Measurements from ENCODE around the gene GLRA1.

GLRA1 gene

GRCh38 chr5:151815051-151815450 is 109.6 kb downstream of the GLRA1 start:
- no peak for FAIRE-seq

GRCh38 chr5:151812757-151813309 is 111.8 kb downstream of the GLRA1 start:
- no peak for TF ChIP-seq TAF1 (IDR thresholded peaks at IDR 0.05; ENCODE audit: low read depth, low read length)
- TF ChIP-seq PAX5 (IDR thresholded peaks at IDR 0.05; ENCODE audit: insufficient read depth, low read length, severe bottlenecking), result no peak
- no peak for TF ChIP-seq POLR2AphosphoS5 (IDR thresholded peaks at IDR 0.05; ENCODE audit: low read depth, low read length)
- no peak for TF ChIP-seq POLR2A (IDR thresholded peaks at IDR 0.05; ENCODE audit: low read depth, low read length)
- no peak for TF ChIP-seq SPI1 (IDR thresholded peaks at IDR 0.05; ENCODE audit: low read depth, low read length)
- TF ChIP-seq POU2F2 (IDR thresholded peaks at IDR 0.05; ENCODE audit: low read depth, low read length), result no peak
- DNase-seq (ENCODE audit: insufficient read length, low spot score) (no peak), FAIRE-seq (no peak)

More at GRCh38 chr5:151815051-151815450, 109.6 kb downstream of the GLRA1 start:
- no peak for TF ChIP-seq POLR2AphosphoS5 (IDR thresholded peaks at IDR 0.05; ENCODE audit: low read depth, low read length)
- TF ChIP-seq POU2F2 (IDR thresholded peaks at IDR 0.05; ENCODE audit: low read depth, low read length), result no peak
- no peak for TF ChIP-seq POLR2A (IDR thresholded peaks at IDR 0.05; ENCODE audit: low read depth, low read length)
- no peak for TF ChIP-seq SPI1 (IDR thresholded peaks at IDR 0.05; ENCODE audit: low read depth, low read length)
- no peak for TF ChIP-seq PAX5 (IDR thresholded peaks at IDR 0.05; ENCODE audit: insufficient read depth, low read length, severe bottlenecking)
- TF ChIP-seq TAF1 (IDR thresholded peaks at IDR 0.05; ENCODE audit: low read depth, low read length), result no peak
- no peak for DNase-seq (ENCODE audit: insufficient read length, low spot score)

GRCh38 chr5:151811593-151812321 is 112.9 kb downstream of the GLRA1 start:
- no peak for TF ChIP-seq POU2F2 (IDR thresholded peaks at IDR 0.05; ENCODE audit: low read depth, low read length)
- TF ChIP-seq PAX5 (IDR thresholded peaks at IDR 0.05; ENCODE audit: insufficient read depth, low read length, severe bottlenecking), result no peak
- TF ChIP-seq TAF1 (IDR thresholded peaks at IDR 0.05; ENCODE audit: low read depth, low read length), result no peak
- peak; percentile 13; the same call in 1 of the 2 replicates for TF ChIP-seq POLR2A (IDR thresholded peaks at IDR 0.05; ENCODE audit: low read depth, low read length)
- no peak for TF ChIP-seq SPI1 (IDR thresholded peaks at IDR 0.05; ENCODE audit: low read depth, low read length)
- peak; percentile 18; the same call in 1 of the 2 replicates for TF ChIP-seq POLR2AphosphoS5 (IDR thresholded peaks at IDR 0.05; ENCODE audit: low read depth, low read length)
- FAIRE-seq (peak; percentile 28), DNase-seq (ENCODE audit: insufficient read length, low spot score) (no peak)

- TF ChIP-seq POLR2A (IDR thresholded peaks at IDR 0.05; ENCODE audit: low read depth, low read length) (no peak), POLR2AphosphoS5 (IDR thresholded peaks at IDR 0.05; ENCODE audit: low read depth, low read length) (no peak), SPI1 (IDR thresholded peaks at IDR 0.05; ENCODE audit: low read depth, low read length) (no peak), POU2F2 (IDR thresholded peaks at IDR 0.05; ENCODE audit: low read depth, low read length) (no peak), TAF1 (IDR thresholded peaks at IDR 0.05; ENCODE audit: low read depth, low read length) (no peak), PAX5 (IDR thresholded peaks at IDR 0.05; ENCODE audit: insufficient read depth, low read length, severe bottlenecking) (no peak)
- FAIRE-seq, result no peak
- no peak for DNase-seq (ENCODE audit: insufficient read length, low spot score)
Observed at GRCh38 chr5:151810897-151811296, 113.8 kb downstream of the GLRA1 start.

GRCh38 chr5:151810449-151810848 is 114.2 kb downstream of the GLRA1 start:
- no peak for DNase-seq (ENCODE audit: insufficient read length, low spot score)
- no peak for TF ChIP-seq SPI1 (IDR thresholded peaks at IDR 0.05; ENCODE audit: low read depth, low read length)
- TF ChIP-seq POLR2A (IDR thresholded peaks at IDR 0.05; ENCODE audit: low read depth, low read length), result no peak
- TF ChIP-seq POLR2AphosphoS5 (IDR thresholded peaks at IDR 0.05; ENCODE audit: low read depth, low read length), result no peak
- TF ChIP-seq PAX5 (IDR thresholded peaks at IDR 0.05; ENCODE audit: insufficient read depth, low read length, severe bottlenecking), result no peak
- no peak for TF ChIP-seq TAF1 (IDR thresholded peaks at IDR 0.05; ENCODE audit: low read depth, low read length)
- TF ChIP-seq POU2F2 (IDR thresholded peaks at IDR 0.05; ENCODE audit: low read depth, low read length), result no peak
- FAIRE-seq, result no peak

GRCh38 chr5:151808451-151809169 is 116.0 kb downstream of the GLRA1 start:
- DNase-seq (ENCODE audit: insufficient read length, low spot score) (no peak), FAIRE-seq (no peak)
- TF ChIP-seq POLR2AphosphoS5 (IDR thresholded peaks at IDR 0.05; ENCODE audit: low read depth, low read length), result no peak
- no peak for TF ChIP-seq PAX5 (IDR thresholded peaks at IDR 0.05; ENCODE audit: insufficient read depth, low read length, severe bottlenecking)
- no peak for TF ChIP-seq POLR2A (IDR thresholded peaks at IDR 0.05; ENCODE audit: low read depth, low read length)
- no peak for TF ChIP-seq POU2F2 (IDR thresholded peaks at IDR 0.05; ENCODE audit: low read depth, low read length)
- no peak for TF ChIP-seq SPI1 (IDR thresholded peaks at IDR 0.05; ENCODE audit: low read depth, low read length)
- TF ChIP-seq TAF1 (IDR thresholded peaks at IDR 0.05; ENCODE audit: low read depth, low read length), result no peak

- TF ChIP-seq POU2F2 (IDR thresholded peaks at IDR 0.05; ENCODE audit: low read depth, low read length), result no peak
- TF ChIP-seq POLR2AphosphoS5 (IDR thresholded peaks at IDR 0.05; ENCODE audit: low read depth, low read length), result 0 out of 2 replicates have a peak, but pooled peaks have one; percentile 22
- TF ChIP-seq SPI1 (IDR thresholded peaks at IDR 0.05; ENCODE audit: low read depth, low read length), result peak; percentile 76
- TF ChIP-seq PAX5 (IDR thresholded peaks at IDR 0.05; ENCODE audit: insufficient read depth, low read length, severe bottlenecking), result no peak
- TF ChIP-seq POLR2A (IDR thresholded peaks at IDR 0.05; ENCODE audit: low read depth, low read length), result no peak
- peak; percentile 54 for FAIRE-seq
- DNase-seq (ENCODE audit: insufficient read length, low spot score), result no peak
Observed at GRCh38 chr5:151805414-151806223, 119.0 kb downstream of the GLRA1 start.

GRCh38 chr5:151800532-151800931 is 124.1 kb downstream of the GLRA1 start:
- TF ChIP-seq POU2F2 (IDR thresholded peaks at IDR 0.05; ENCODE audit: low read depth, low read length) (no peak), TAF1 (IDR thresholded peaks at IDR 0.05; ENCODE audit: low read depth, low read length) (no peak), SPI1 (IDR thresholded peaks at IDR 0.05; ENCODE audit: low read depth, low read length) (no peak), POLR2AphosphoS5 (IDR thresholded peaks at IDR 0.05; ENCODE audit: low read depth, low read length) (no peak), PAX5 (IDR thresholded peaks at IDR 0.05; ENCODE audit: insufficient read depth, low read length, severe bottlenecking) (no peak), POLR2A (IDR thresholded peaks at IDR 0.05; ENCODE audit: low read depth, low read length) (no peak)
- DNase-seq (ENCODE audit: insufficient read length, low spot score) (no peak), FAIRE-seq (no peak)
